Measurements from ENCODE around the gene TCERG1L. TPM values are rescaled to one million over a fixed set of nuclear protein-coding genes. Genes with fewer than 3 reads are reported as not detected.
A peak's percentile ranks its signal among the peaks of the same experiment; 100 is the strongest.

TCERG1L gene
- total and polyA plus RNA-seq, 3 experiments from 2014 or later = 0.07 to 0.93 (median 0.68) TPM

- Histone ChIP-seq H3K27me3 (ENCODE audit: insufficient read depth, low read length, poor library complexity, severe bottlenecking) (no peaks in the 10 kb centered on the region), H3K9me3 (ENCODE audit: low read length) (no peaks in the 10 kb centered on the region), H3K4me1 (ENCODE audit: insufficient read depth, low read length) (no peaks in the 10 kb centered on the region), H3K27ac (ENCODE audit: low read depth, low read length) (no peak overlapping the region), H3K4me3 (ENCODE audit: low read length) (no peak overlapping the region), H3K36me3 (ENCODE audit: insufficient read depth, low read length) (no peaks in the 10 kb centered on the region)
- Mint-ChIP-seq H3K4me3 (no peak overlapping the region), H3K9me3 (peaks cover 0 to 5% (median 2%) of the 10 kb centered on the region in 5 donors), H3K27me3 (peaks cover 3 to 19% of the 10 kb centered on the region in 2 donors), H3K27ac (no peak overlapping the region), H3K36me3 (no peaks in the 10 kb centered on the region), H3K4me1 (no peaks in the 10 kb centered on the region)
- no peak for DNase-seq
- CTCF ChIA-PET = no interaction called here
- POLR2A ChIA-PET = no interaction called here
Observed at GRCh38 chr10:131320860-131321604, 9.5 kb upstream of the TCERG1L start.

GRCh38 chr10:131318814-131319213 lies 7.3 kb upstream of the TCERG1L start:
- H3K9me3 Mint-ChIP-seq = peaks cover 0 to 6% (median 2%) of the 10 kb centered on the region in 5 donors
- ChIA-PET POLR2A (no interaction called here), CTCF (no interaction called here)
- Histone ChIP-seq H3K27me3 (ENCODE audit: insufficient read depth, low read length, poor library complexity, severe bottlenecking) (no peaks in the 10 kb centered on the region), H3K4me1 (ENCODE audit: insufficient read depth, low read length) (no peaks in the 10 kb centered on the region), H3K36me3 (ENCODE audit: insufficient read depth, low read length) (no peaks in the 10 kb centered on the region), H3K27ac (ENCODE audit: low read depth, low read length) (no peak overlapping the region), H3K9me3 (ENCODE audit: low read length) (no peaks in the 10 kb centered on the region), H3K4me3 (ENCODE audit: low read length) (no peak overlapping the region)
- H3K27ac Mint-ChIP-seq = no peak overlapping the region
- DNase-seq = no peak
- no peaks in the 10 kb centered on the region for H3K36me3 Mint-ChIP-seq
- H3K4me3 Mint-ChIP-seq = no peak overlapping the region
- H3K4me1 Mint-ChIP-seq = peaks cover 0 to 2% (median 0%) of the 10 kb centered on the region in 3 donors
- peaks cover 5 to 23% of the 10 kb centered on the region in 2 donors for H3K27me3 Mint-ChIP-seq

GRCh38 chr10:131318291-131318690 lies 6.8 kb upstream of the TCERG1L start:
- no peaks in the 10 kb centered on the region for H3K27me3 ChIP-seq (ENCODE audit: insufficient read depth, low read length, poor library complexity, severe bottlenecking)
- H3K27ac ChIP-seq (ENCODE audit: low read depth, low read length) = no peak overlapping the region
- no peak overlapping the region for H3K4me3 Mint-ChIP-seq
- H3K4me1 Mint-ChIP-seq = peaks cover 0 to 4% (median 0%) of the 10 kb centered on the region in 3 donors
- DNase-seq = no peak
- peaks cover 4 to 22% of the 10 kb centered on the region in 2 donors for H3K27me3 Mint-ChIP-seq
- H3K9me3 ChIP-seq (ENCODE audit: low read length) = no peaks in the 10 kb centered on the region
- H3K4me3 ChIP-seq (ENCODE audit: low read length) = no peak overlapping the region
- no peaks in the 10 kb centered on the region for H3K4me1 ChIP-seq (ENCODE audit: insufficient read depth, low read length)
- no peaks in the 10 kb centered on the region for H3K36me3 ChIP-seq (ENCODE audit: insufficient read depth, low read length)
- no peaks in the 10 kb centered on the region for H3K36me3 Mint-ChIP-seq
- H3K9me3 Mint-ChIP-seq = peaks cover 0 to 7% (median 2%) of the 10 kb centered on the region in 5 donors
- no peak overlapping the region for H3K27ac Mint-ChIP-seq
- ChIA-PET POLR2A (no interaction called here), CTCF (no interaction called here)

- peaks cover 0 to 11% (median 2%) of the 10 kb centered on the region in 5 donors for H3K9me3 Mint-ChIP-seq
- no peaks in the 10 kb centered on the region for H3K36me3 Mint-ChIP-seq
- DNase-seq = no peak
- no peak overlapping the region for H3K4me3 Mint-ChIP-seq
- H3K36me3 ChIP-seq (ENCODE audit: insufficient read depth, low read length) = no peaks in the 10 kb centered on the region
- H3K4me3 ChIP-seq (ENCODE audit: low read length) = no peak overlapping the region
- H3K27me3 ChIP-seq (ENCODE audit: insufficient read depth, low read length, poor library complexity, severe bottlenecking) = no peaks in the 10 kb centered on the region
- H3K27me3 Mint-ChIP-seq = peaks cover 6 to 19% of the 10 kb centered on the region in 2 donors
- POLR2A ChIA-PET = no interaction called here
- CTCF ChIA-PET = no interaction called here
- peaks cover 0 to 10% (median 3%) of the 10 kb centered on the region in 3 donors for H3K4me1 Mint-ChIP-seq
- no peaks in the 10 kb centered on the region for H3K4me1 ChIP-seq (ENCODE audit: insufficient read depth, low read length)
- no peaks in the 10 kb centered on the region for H3K9me3 ChIP-seq (ENCODE audit: low read length)
- H3K27ac Mint-ChIP-seq = no peak overlapping the region
- H3K27ac ChIP-seq (ENCODE audit: low read depth, low read length) = no peak overlapping the region
Observed at GRCh38 chr10:131316321-131317075, 5.0 kb upstream of the TCERG1L start.

- peaks cover 0 to 9% (median 2%) of the 10 kb centered on the region in 5 donors for H3K9me3 Mint-ChIP-seq
- no peaks in the 10 kb centered on the region for H3K4me1 ChIP-seq (ENCODE audit: insufficient read depth, low read length)
Observed at GRCh38 chr10:131315344-131315743, 3.8 kb upstream of the TCERG1L start.

GRCh38 chr10:131314799-131315198 lies 3.3 kb upstream of the TCERG1L start:
- CTCF ChIA-PET = no interaction called here
- H3K36me3 ChIP-seq (ENCODE audit: insufficient read depth, low read length) = no peaks in the 10 kb centered on the region
- no peak overlapping the region for H3K4me3 Mint-ChIP-seq
- no peaks in the 10 kb centered on the region for H3K9me3 ChIP-seq (ENCODE audit: low read length)
- H3K9me3 Mint-ChIP-seq = peaks cover 0 to 9% (median 2%) of the 10 kb centered on the region in 5 donors
- POLR2A ChIA-PET = no interaction called here
- no peaks in the 10 kb centered on the region for H3K4me1 ChIP-seq (ENCODE audit: insufficient read depth, low read length)
- H3K4me3 ChIP-seq (ENCODE audit: low read length) = no peak overlapping the region
- H3K27ac Mint-ChIP-seq = no peak overlapping the region
- H3K27me3 ChIP-seq (ENCODE audit: insufficient read depth, low read length, poor library complexity, severe bottlenecking) = no peaks in the 10 kb centered on the region
- peaks cover 12 to 26% of the 10 kb centered on the region in 2 donors for H3K27me3 Mint-ChIP-seq
- no peaks in the 10 kb centered on the region for H3K36me3 Mint-ChIP-seq
- DNase-seq = no peak
- H3K27ac ChIP-seq (ENCODE audit: low read depth, low read length) = no peak overlapping the region
- peaks cover 5 to 18% (median 7%) of the 10 kb centered on the region in 3 donors for H3K4me1 Mint-ChIP-seq

More at GRCh38 chr10:131315344-131315743, 3.8 kb upstream of the TCERG1L start:
- no peak for DNase-seq
- no peaks in the 10 kb centered on the region for H3K27me3 ChIP-seq (ENCODE audit: insufficient read depth, low read length, poor library complexity, severe bottlenecking)
- Mint-ChIP-seq H3K4me3 (no peak overlapping the region), H3K27ac (no peak overlapping the region), H3K4me1 (peaks cover 3 to 14% (median 6%) of the 10 kb centered on the region in 3 donors), H3K36me3 (no peaks in the 10 kb centered on the region), H3K27me3 (peaks cover 9 to 21% of the 10 kb centered on the region in 2 donors)
- no peak overlapping the region for H3K27ac ChIP-seq (ENCODE audit: low read depth, low read length)
- POLR2A ChIA-PET = no interaction called here
- H3K9me3 ChIP-seq (ENCODE audit: low read length) = no peaks in the 10 kb centered on the region
- no peak overlapping the region for H3K4me3 ChIP-seq (ENCODE audit: low read length)
- CTCF ChIA-PET = no interaction called here
- H3K36me3 ChIP-seq (ENCODE audit: insufficient read depth, low read length) = no peaks in the 10 kb centered on the region

GRCh38 chr10:131314148-131314547 lies 2.6 kb upstream of the TCERG1L start:
- H3K4me3 Mint-ChIP-seq = no peak overlapping the region
- H3K27me3 ChIP-seq (ENCODE audit: insufficient read depth, low read length, poor library complexity, severe bottlenecking) = no peaks in the 10 kb centered on the region
- no peak overlapping the region for H3K27ac ChIP-seq (ENCODE audit: low read depth, low read length)
- no peak overlapping the region for H3K4me3 ChIP-seq (ENCODE audit: low read length)
- H3K36me3 ChIP-seq (ENCODE audit: insufficient read depth, low read length) = no peaks in the 10 kb centered on the region
- H3K27me3 Mint-ChIP-seq = peaks cover 14 to 30% of the 10 kb centered on the region in 2 donors
- no peaks in the 10 kb centered on the region for H3K36me3 Mint-ChIP-seq
- H3K4me1 Mint-ChIP-seq = peaks cover 5 to 18% (median 7%) of the 10 kb centered on the region in 3 donors
- CTCF ChIA-PET = no interaction called here
- H3K9me3 ChIP-seq (ENCODE audit: low read length) = no peaks in the 10 kb centered on the region
- DNase-seq = no peak
- no peaks in the 10 kb centered on the region for H3K4me1 ChIP-seq (ENCODE audit: insufficient read depth, low read length)
- POLR2A ChIA-PET = no interaction called here
- no peak overlapping the region for H3K27ac Mint-ChIP-seq
- peaks cover 0 to 9% (median 2%) of the 10 kb centered on the region in 5 donors for H3K9me3 Mint-ChIP-seq

- ChIA-PET CTCF (no interaction called here), POLR2A (no interaction called here)
- H3K4me1 ChIP-seq (ENCODE audit: insufficient read depth, low read length) = no peaks in the 10 kb centered on the region
- Mint-ChIP-seq H3K27ac (no peak overlapping the region), H3K27me3 (peaks cover 17 to 34% of the 10 kb centered on the region in 2 donors), H3K36me3 (no peaks in the 10 kb centered on the region), H3K9me3 (peaks cover 0 to 9% (median 2%) of the 10 kb centered on the region in 5 donors), H3K4me3 (peak overlapping the region in 1 of 7 donors; percentile 10), H3K4me1 (peaks cover 5 to 18% (median 7%) of the 10 kb centered on the region in 3 donors)
- no peak overlapping the region for H3K4me3 ChIP-seq (ENCODE audit: low read length)
- H3K9me3 ChIP-seq (ENCODE audit: low read length) = no peaks in the 10 kb centered on the region
- H3K36me3 ChIP-seq (ENCODE audit: insufficient read depth, low read length) = no peaks in the 10 kb centered on the region
- H3K27ac ChIP-seq (ENCODE audit: low read depth, low read length) = no peak overlapping the region
- H3K27me3 ChIP-seq (ENCODE audit: insufficient read depth, low read length, poor library complexity, severe bottlenecking) = no peaks in the 10 kb centered on the region
- DNase-seq = no peak
Observed at GRCh38 chr10:131313377-131313776, 1.9 kb upstream of the TCERG1L start.
